GM19395 (cell line): ENCODE results near the gene KLK1.
A peak's percentile ranks its signal among the peaks of the same experiment; 100 is the strongest.

Source experiments
- ATAC-seq: cut with Tn5 transposase; IDR thresholded peaks from one replicate; pipeline ENCODE4 v1.9.1; 2021; ENCODE audit warnings: mild to moderate bottlenecking, moderate library complexity; ENCODE audit not compliant: unreplicated experiment

KLK1 gene

DNA sequence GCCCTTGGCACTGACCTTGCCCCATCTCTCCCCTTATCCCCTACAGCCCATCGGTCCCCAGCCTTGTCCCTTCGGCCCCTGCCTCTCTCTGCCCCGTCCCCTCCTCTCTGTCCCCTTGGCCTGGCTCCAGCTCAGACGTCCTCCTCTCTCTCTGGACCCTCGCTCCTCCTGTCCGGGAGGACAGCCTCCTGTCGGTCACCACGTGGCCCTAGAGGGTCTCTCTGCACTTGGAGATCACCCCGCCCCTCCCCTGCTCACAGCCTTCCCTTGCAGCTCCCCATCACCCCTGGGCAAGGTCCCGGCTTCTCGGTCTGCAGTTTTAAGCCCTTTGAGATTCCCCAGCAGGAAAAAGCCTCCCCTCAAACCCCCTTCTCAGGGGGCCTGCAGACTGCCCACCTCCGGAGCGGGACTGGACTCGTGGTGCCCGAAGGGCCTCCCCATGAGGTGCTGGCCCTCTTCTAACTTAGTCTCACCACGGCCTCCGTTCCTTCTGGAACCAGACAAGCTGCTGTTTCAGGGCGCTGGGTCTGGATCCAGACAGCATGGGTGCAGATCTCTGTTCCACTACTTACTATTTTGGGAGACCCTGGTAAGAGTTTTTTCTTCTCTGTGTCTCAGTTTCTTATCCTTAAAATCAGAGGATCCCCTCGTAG is 13.1 kb upstream of the KLK1 start:
- ATAC-seq = no peak

DNA sequence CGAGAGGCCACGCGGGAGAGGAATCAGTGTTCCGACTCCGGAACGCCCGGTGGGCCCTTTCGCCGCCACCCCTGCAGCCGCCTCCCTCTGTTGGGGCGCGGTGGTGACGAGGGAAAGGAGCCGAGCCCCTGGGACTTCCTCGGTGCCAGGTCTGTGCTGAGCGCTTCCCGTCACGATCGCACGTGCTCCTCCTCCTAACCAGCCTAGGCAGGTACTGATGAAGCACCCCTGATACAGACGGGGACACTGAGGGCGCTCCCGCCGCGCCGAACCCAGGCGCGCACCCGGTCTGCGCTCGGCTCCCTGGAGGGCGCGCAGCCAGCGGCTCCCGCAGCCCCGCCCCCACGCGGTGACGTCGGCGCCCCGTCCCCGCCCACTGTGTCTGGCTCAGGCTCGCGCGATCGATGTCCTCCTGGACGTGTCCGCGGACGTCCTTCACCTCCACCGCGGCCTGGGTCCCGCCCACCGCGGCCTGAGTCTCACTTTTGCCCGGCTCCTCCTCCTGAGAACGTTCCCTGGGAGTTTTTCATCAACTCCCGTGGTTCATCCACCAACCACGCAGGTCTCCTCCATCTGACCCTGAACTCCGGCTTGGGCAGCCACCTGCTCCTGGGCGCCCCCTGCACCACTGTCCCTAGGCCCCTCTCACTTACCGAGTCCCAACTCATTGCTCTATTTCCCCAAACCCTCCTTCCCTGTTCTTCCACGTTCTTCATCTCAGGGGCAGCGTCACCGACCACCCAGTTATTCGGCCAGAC is 12.4 kb upstream of the KLK1 start:
- peak; percentile 70 for ATAC-seq

DNA sequence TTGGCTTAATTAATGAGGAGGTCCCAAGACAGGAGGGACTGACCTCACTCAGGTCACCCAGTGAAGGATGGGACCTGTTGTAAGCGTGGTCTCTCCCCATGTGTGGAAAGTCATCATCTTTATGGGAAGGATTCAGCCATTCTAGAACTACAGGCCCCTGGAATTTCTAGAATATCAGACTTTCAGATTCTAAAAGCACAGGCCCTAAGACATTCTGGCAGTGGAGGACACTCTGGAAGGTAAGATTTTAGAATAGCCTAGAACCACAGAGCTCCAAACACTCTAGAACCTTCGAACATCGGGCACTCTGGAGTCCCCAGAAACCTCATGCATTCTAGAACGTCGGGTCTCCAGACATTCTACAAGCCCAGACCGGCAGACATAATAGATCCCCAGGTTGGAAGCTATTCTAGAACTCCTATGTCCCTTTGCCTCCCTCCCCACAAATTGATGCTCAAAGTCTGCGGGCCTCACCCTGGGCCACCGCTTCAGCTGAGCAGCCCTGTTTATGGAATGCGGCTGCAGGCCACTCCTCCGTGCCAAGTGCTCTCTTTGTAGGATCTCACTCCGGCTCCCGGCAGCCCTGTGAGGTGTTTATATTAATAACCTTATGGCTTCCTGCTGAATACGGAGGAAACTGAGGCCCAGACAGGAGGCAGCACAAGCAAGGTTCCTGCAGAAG is 11.7 kb upstream of the KLK1 start:
- ATAC-seq = no peak

DNA sequence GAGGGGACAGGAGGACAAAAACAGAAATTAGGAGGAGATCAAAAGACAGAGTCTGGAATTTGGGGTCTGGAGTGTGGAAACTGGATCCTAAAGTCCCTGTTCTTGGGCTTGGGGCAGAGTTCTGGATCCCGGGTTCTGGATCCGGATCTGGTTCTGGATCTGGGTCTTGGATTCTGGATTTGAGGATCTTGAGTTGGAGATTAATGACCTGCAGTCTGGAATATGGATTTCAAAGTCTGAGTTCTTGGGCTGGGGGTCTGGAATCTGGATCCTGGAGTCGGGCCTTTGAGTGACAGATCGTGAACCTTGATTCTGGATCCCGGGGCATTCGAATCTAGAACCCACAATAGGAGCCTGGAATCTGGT is 10.2 kb upstream of the KLK1 start:
- no peak for ATAC-seq

DNA sequence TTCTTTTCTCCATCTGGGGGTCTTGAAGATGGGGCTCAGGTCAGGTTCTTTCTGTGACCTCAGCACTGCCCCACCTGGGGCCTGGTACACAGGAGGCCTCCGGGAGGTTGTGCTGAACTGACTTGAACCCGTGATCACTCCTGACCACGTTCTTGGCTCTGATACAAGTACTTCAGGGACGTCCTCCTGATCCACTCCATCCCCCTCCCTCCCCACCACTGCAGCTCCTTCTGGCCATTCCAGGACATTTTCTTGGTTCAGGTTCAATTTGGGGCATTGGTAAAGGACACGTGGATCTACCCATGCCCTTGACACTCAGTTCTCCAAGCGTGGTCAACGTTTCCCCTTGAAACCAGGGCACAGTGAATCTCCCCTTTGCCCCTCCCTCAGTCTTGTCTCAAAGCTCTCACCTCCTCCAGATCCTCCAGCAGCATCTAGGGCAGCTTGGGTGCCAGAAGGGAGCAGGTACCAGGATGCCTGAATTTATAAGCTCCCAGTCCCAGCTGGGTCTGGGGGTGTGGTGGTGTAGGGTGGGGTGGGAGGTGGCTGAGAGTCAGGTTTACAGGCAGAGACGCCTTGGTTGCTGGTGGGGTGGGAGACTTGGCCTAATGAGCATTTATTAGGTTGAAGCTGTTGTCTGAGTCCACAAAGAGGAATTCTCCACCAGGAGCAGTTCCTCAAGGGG is 9.7 kb upstream of the KLK1 start, which contains the start of gene KLK15:
TSS of gene KLK15 (minus strand) at position 458 of the 685 bp plus-strand sequence. CDS start 2,082 bp downstream, outside the sequence.
- no peak for ATAC-seq

DNA sequence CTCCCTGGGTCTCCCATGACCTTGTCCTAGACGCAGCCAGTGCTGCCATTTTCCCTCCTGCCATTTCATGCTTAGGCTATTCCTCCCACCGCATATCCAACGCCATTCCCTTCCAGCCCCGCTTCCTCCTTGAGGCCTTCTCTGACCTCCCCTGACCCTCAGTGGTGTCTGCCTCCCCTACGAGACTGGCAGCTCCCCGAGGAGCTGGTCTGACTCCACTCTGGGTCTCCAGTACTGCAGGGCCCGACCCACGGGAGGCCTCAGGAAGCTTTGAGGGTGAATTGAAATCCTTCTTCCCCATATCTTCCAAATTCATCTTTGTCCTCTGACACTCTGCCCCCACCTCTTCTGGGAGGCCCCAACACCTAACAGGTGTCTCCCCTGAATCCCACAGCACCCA is 9.1 kb upstream of the KLK1 start:
- ATAC-seq = no peak

DNA sequence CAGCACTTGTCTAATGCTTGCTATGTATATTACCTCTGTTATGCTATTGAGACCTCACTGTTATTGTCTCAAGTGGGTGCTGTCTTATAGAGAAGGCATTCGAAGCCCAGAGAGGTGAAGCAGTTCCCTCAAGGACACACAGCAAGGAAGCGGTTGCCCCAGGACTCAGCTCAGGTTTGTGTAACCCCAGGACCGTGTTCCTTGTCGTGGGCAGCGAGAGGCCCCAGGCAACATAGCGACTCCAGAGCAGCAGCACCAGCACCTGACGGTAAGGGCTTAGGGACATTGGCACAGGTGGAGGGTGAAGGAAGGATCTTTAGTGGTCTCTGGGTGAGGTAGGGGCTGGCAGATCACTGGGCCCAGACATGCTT is 7.4 kb upstream of the KLK1 start:
- no peak for ATAC-seq

DNA sequence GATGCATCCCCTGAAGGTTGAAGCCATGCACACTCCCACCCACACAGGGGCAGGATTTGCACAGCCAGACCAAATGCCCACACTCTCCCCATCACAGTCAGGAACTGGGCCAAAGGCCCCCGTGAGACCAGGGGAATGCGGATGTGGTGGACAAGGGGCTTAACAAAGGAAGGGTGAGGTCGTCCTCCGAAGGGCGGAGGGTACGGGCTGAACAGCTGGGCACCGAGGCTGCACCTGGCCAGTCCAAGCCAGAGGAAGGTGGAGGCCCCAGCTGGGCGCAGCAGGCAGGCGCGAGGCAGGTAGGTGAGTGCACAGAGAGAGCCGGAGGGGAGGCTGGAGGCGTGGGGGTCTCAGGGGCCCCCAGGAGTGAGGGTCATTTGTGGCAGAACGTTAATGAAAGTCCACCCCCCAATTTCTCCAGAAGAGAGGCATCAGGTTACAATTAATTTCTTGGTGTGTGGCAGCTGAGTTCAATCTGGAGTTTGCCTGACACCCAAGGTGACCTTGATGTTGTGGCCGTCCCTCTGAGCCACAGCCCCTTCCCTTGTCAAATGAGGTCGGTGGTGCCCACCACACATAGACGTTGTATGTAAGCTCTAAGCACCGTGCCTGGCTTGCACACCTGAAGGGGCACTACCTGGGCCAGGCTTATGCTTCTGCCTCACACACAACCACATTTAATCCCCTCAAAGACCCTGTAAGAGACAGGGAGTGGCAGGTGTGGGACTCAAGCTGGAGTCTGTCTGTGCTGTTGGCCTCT is 6.9 kb upstream of the KLK1 start:
- no peak for ATAC-seq

DNA sequence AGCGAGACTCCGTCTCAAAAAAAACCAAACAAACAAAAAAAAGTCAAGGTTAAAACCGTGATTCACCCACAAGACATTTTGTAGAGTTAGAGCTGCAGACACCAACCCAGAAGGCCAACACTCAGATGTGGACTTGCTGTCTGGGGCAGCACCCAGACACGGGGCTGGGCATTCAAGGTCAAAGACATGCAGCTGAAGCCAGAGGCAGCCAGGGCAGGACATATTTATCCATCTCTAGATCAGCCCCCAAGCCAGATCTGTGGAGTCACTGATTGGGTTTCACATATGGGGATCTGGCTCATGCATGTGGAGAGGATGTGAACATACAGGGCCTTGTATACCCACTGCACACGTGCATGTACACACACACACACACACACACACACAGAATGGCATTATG is 6.2 kb upstream of the KLK1 start:
- ATAC-seq = no peak

DNA sequence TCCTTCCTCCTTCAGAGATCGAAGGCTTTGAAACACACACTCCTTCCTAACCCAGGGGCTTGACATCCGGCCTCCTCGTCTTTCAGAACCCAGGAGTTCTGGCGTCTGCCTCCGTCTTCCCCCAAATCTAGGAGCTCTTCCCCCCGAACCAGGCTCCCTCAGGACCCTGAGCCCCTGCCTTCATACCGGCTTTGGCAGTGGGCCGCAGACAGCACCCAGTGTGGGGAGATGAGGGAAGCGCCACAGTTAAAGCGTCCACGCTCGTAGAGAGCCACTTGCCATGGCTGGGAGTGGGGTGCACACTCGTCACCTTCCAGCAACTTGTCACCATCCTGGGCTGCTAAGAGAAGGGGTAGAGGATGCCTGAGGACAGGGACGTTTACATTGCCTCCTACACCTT is 3.9 kb upstream of the KLK1 start:
- ATAC-seq = no peak

DNA sequence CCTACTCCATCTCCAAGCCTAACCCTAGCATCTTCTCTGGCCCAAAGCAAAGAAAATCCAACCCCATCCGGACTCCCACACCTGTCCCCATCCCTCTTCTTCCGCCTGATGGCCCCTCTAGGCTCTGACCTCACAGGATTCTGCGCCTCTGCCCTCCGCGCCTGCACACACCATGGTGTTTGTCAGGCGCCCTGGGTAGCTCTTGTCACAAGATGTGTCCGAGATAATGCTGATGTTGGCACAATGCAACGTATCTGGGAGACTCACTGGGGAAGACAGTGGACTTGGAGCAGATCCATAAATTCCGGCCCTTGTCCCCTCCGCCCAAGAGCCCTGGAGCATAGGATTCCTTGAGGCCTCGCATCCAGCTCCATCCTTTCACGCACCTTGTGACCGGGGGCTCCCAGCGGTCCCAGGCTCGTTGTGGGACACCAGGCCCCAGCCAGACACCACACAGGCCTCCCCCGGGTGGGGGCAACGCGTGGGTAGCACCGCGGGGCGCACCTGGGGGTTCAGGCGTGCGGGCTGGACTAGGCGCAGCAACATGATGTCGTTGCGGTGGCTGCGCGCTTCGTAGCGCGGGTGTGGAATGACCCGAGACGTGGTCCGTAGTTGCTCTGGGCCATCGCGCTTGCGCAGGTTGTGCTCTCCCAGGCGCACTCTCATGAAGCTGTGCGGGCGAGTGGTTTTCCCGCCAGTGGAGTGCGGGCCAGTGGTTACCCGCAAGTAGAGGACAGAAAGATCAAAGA is 3.1 kb upstream of the KLK1 start:
- ATAC-seq = no peak

DNA sequence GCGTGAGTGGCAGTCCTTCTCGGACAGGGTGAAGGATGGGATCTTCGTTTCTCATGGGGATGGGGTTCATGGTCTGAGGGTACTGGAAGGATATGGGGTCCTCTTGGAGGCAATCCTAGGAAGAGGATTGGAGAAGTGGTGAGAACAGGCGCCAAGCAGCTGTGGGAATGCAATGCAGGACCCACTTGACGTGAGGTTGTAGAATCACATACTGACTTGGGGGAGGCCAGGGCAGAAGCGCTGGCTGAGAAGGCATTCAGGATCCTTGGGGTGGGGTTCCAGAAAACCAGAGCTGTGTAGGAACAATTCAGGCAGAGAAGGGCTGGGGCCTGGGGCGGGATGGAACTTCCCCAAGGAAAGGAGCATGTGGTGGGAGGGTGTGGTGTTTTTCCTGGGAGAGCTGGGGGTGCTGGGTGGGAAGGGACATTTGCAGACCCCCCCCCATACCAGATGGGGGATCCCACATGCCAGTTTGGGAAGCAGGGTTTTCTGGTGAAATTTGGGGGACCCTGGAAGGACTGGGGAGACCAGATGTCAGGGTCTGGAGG is 852 bp downstream of the KLK1 start:
- no peak for ATAC-seq

DNA sequence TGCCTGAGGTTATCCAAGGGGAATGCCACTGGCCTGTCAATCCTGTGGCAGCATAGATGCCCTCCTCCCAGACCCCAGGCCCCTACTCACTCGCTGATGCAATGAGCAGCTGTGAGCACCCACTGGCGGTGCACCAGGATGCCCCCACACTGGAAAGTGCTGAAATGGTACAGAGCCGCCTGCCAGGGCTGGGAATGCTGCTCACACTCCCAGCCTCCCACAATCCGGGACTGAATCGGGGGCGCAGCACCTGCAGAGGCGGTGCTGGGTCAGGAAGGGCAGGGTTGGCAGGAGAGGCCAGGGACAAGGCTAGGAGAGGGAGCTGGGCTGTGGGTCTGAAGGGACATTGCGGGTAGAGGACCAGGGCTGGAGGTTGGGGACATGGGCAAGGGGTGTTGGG is 2.0 kb downstream of the KLK1 start:
- no peak for ATAC-seq

DNA sequence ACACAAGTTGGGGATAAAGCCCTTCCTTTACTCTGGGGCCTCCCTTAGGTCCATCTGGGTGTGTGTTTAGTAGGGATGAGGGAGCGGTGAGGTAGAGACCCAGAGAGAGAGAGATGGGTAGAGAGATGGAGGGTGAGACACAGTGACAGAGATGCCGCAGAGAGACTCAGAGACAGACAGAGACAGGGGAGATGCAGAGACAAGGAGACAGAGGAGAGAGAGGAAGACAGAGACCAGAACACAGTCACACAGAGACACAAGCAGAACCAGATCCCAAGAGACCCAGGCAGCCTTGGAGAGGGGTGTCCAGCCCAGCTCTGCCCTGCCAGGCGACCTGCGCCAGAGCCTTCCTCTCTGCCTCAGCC is 2.4 kb downstream of the KLK1 start:
- no peak for ATAC-seq

DNA sequence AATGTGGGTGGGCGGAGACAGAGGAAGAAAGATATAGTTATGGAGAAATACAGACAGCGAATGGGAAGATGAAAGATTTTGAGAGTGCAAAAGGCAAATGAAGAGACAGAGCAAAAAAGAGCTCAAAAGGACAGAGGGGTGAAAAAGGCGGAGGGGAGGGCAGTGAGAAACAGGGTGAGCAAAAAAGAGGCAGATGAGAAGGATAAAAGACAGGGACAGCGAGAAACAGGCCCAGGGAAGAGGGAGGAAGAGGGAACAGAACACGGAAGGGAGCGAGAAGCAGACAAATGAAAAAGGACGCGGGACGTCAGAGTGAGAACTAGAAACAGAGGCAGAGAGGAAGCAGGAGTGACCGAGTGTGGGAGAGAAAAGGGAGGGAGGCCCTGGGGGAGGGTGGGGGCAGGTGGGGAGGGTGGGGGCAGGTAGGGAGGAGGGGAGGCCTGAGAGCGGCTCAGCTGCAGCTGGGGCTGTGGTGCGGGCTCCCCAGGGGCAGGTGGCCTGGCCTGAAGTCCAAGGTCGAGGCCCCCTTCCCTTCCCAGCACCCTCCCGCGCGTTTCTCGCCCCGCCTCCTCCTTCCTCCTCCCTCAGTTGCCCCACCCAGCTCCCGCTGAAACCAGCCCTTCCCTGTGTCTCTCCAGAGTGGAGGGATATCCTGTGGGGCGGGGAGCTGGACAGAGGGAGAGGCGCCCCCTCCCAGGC is 2.9 kb downstream of the KLK1 start:
- no peak for ATAC-seq

DNA sequence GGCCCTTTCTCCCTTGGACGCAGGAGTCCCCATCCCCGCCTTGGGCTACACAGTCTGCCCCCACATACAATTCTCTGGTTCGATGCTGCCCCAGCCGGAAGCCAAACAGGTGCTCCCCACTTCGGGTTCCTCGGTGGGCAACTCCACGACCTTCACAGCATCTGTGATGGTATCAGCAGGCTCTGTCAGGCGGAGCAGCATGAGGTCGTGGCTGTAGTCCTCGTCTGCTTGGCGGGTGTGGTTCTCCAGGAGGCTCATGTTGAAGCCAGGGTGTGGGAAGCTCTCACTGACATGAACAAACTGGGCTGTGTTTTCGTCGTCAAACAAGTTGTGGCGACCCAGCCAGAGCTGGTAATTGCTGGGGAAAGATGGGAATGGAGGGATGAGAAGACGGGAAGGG is 3.5 kb downstream of the KLK1 start:
- no peak for ATAC-seq

DNA sequence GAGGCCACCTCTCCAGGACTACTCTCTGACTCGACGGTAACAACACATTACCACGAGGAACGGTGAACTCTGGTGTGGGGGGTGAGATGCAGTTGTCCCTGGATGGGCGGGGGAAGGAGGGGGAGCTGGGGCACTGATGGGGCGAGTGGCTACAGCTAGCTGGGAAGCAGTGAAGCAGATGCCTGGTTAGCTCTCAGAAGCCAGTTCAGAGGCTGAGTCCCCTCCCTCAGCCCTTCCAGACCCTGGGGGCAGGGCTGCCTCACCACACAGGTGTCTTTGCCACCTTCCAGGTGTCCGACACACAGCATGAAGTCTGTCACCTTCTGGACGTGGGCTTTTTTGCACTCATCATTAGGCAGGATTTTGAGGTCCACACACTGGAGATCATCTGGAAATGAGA is 4.0 kb downstream of the KLK1 start:
- ATAC-seq = no peak

DNA sequence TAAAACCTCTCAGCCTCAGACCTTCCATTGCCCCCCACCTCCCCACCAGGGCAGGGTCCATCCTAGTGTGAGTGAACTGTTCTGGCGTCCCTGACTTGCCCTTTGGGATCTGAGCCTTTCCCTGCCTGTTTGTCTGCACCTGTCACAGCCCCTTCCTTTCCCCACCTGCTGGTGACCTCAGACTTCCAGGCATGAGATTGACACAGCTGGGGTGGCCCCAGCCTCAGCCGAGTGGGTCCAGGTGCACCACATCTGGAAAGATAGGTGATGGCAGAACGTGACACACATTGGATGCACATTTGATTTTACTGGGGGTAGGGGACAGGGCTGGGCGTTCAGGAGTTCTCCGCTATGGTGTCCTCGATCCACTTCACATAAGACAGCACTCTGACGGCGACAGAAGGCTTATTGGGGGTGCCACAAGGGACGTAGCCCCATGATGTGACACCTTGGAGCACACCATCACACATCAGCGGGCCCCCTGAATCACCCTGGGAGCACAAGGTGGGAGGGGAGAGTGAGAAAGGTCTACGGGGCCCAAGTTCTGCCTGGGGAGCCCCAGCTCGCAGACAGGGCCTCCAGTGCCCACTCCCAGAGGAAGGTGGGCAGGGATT is 4.6 kb downstream of the KLK1 start:
- no peak for ATAC-seq
